Ascending aorta (tissue), 2 donors: ENCODE measurements around the gene SPHK2. TPM values are rescaled to one million over a fixed set of nuclear protein-coding genes. Genes with fewer than 3 reads are reported as not detected.
"Not testable (repeated sequence)": the region's sequence is repeated elsewhere in the genome, so short reads cannot be mapped to it uniquely, and the experiment has no call there.

Experiments used
- DNase-seq, 2 donors: peaks; one replicate each; pipeline ENCODE4 v3.0.0-alpha.2; 2019; ENCODE audit warnings: low spot score in 2 of 2
- H3K27ac ChIP-seq, 2 donors: fragments of 200-600 bp; sonication (generic); one replicate each; pipeline ENCODE4 v1.5.1; 2016 to 2017; ENCODE audit warnings: mild to moderate bottlenecking in 1 of 2
- H3K27me3 ChIP-seq: fragments of 200-600 bp; sonication (generic); one replicate; pipeline ENCODE4 v1.5.1; 2017
- H3K36me3 ChIP-seq, 2 donors: fragments of 200-600 bp; sonication (generic); one replicate each; pipeline ENCODE4 v1.5.1; 2016
- H3K4me1 ChIP-seq, 2 donors: fragments of 200-600 bp; sonication (generic); one replicate each; pipeline ENCODE4 v1.5.1; 2016 to 2017; ENCODE audit warnings: mild to moderate bottlenecking in 1 of 2
- H3K4me3 ChIP-seq, 2 donors: fragments of 200-600 bp; sonication (generic); one replicate each; pipeline ENCODE4 v1.5.1; 2016 to 2017; ENCODE audit warnings: mild to moderate bottlenecking in 1 of 2
- H3K9me3 ChIP-seq, 2 donors: fragments of 200-600 bp; sonication (generic); one replicate each; pipeline ENCODE4 v1.5.1; 2016
- intact Hi-C: fragments of 100-400 bp; cut with DNase I; formaldehyde crosslinking; loops from one replicate; pipeline ENCODE4 v1.15.1; 2023
- total RNA-seq: library from RNA; depleted of rRNA; stranded (reverse); fragments of >200 nt; gene quantifications from one replicate; pipeline ENCODE4 v1.1.0, GENCODE V29; 2016
- TF ChIP-seq, protein P1 (sequence below), 3 experiments: fragments of 200-600 bp in 2 of 3; fragments of 450-650 bp in 1 of 3; sonication (generic) in 2 of 3; IDR thresholded peaks; one replicate each; pipeline ENCODE4 v1.5.1; 2016 to 2019; ENCODE audit warnings: antibody characterized with exemption in 3 of 3, mild to moderate bottlenecking in 1 of 3, moderate library complexity in 1 of 3

SPHK2 gene
- total RNA-seq, 1 donor from 2014 or later = 35.3 TPM

- intact Hi-C loops = no loop called here
- Histone ChIP-seq H3K4me1 (no peaks in the 10 kb centered on the region), H3K4me3 (no peak overlapping the region), H3K36me3 (no peaks in the 10 kb centered on the region), H3K27ac (no peak overlapping the region), H3K27me3 (no peaks in the 10 kb centered on the region), H3K9me3 (no peaks in the 10 kb centered on the region)
- no peak for DNase-seq
- TF ChIP-seq, protein P1, sequence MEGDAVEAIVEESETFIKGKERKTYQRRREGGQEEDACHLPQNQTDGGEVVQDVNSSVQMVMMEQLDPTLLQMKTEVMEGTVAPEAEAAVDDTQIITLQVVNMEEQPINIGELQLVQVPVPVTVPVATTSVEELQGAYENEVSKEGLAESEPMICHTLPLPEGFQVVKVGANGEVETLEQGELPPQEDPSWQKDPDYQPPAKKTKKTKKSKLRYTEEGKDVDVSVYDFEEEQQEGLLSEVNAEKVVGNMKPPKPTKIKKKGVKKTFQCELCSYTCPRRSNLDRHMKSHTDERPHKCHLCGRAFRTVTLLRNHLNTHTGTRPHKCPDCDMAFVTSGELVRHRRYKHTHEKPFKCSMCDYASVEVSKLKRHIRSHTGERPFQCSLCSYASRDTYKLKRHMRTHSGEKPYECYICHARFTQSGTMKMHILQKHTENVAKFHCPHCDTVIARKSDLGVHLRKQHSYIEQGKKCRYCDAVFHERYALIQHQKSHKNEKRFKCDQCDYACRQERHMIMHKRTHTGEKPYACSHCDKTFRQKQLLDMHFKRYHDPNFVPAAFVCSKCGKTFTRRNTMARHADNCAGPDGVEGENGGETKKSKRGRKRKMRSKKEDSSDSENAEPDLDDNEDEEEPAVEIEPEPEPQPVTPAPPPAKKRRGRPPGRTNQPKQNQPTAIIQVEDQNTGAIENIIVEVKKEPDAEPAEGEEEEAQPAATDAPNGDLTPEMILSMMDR (IDR thresholded peaks at IDR 0.05) = no peak
Observed at GRCh38 chr19:48575931-48576622, 43.2 kb upstream of the SPHK2 start.

GRCh38 chr19:48577908-48578307 is 41.4 kb upstream of the SPHK2 start:
- H3K9me3 ChIP-seq, intact Hi-C loops, H3K36me3 ChIP-seq, H3K4me3 ChIP-seq, H3K27me3 ChIP-seq, H3K27ac ChIP-seq, DNase-seq, H3K4me1 ChIP-seq: not testable (repeated sequence)

DNA sequence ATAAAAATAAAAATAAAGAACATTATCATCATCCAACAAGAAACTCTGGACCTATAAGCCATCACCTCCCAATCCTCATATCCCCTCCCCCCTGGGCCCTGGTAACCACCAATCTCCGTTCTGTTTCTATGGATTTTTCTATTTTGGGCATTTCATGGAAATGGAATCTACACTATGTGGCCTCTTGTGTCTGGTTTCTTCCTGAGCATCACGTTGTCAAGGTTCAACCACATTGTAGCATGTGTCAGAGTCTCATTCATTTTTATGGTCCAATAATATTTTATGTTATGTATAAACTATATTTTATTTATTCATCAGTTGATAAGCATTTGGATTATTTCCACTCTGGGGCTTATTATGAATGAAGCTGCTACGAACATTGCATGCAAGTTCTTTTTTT is 40.4 kb upstream of the SPHK2 start:
- intact Hi-C loops = no loop called here
- H3K36me3 ChIP-seq = no peaks in the 10 kb centered on the region
- TF ChIP-seq, protein P1 (IDR thresholded peaks at IDR 0.05) = no peak
- no peak for DNase-seq
- no peak overlapping the region for H3K4me3 ChIP-seq
- no peaks in the 10 kb centered on the region for H3K27me3 ChIP-seq
- H3K9me3 ChIP-seq = no peaks in the 10 kb centered on the region
- H3K27ac ChIP-seq = no peak overlapping the region
- H3K4me1 ChIP-seq = peaks cover 0 to 1% of the 10 kb centered on the region in 2 donors

DNA sequence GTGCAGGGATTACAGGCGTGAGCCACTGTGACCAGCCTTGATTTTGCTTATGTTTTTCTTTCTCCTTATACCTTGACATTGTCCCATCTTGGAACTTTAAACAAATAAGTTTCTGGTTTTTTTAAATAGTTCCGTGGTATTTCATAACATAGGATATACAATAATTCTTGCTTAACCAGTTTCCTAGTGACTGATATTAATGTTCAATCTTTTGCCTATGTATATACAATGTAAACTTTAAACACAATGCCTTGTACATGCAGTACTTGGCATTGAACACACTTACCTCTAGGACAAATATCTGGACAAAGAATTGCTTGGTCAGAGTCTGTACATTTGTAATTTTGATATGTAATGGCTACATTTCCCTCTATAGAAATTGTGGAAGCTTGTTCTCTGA is 37.1 kb upstream of the SPHK2 start:
- Histone ChIP-seq H3K4me3 (no peak overlapping the region), H3K27me3 (no peaks in the 10 kb centered on the region), H3K36me3 (no peaks in the 10 kb centered on the region), H3K27ac (no peak overlapping the region), H3K4me1 (peaks cover 0 to 3% of the 10 kb centered on the region in 2 donors), H3K9me3 (no peaks in the 10 kb centered on the region)
- no peak for DNase-seq
- TF ChIP-seq, protein P1 (IDR thresholded peaks at IDR 0.05) = no peak
- intact Hi-C loops = loop anchor here (5.0 kb wide), 2 partner anchors 75 to 135 kb away; partner anchors contain the start of gene GRWD1

DNA sequence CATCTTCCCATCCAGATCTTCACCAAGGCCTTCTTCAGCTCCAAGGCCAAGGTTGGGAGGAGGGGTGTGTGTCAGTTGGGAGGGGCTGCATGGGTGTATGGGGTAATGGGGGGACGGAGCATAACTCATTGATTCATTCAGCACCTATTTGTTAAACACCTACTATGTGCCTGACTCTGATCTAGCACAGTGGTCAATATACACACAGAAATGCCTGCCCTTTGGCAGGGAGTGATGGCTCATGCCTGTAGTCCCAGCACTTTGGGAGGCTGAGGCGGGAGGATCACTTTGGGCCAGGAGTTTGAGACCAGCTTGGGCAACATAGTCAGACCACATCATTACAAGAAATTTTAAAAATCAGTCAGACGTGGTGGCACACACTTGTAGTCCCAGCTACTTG is 31.9 kb upstream of the SPHK2 start:
- H3K4me3 ChIP-seq = no peak overlapping the region
- H3K27me3 ChIP-seq = no peaks in the 10 kb centered on the region
- TF ChIP-seq, protein P1 (IDR thresholded peaks at IDR 0.05) = no peak
- intact Hi-C loops = no loop called here
- no peak for DNase-seq
- H3K4me1 ChIP-seq = peaks cover 0 to 8% of the 10 kb centered on the region in 2 donors
- no peaks in the 10 kb centered on the region for H3K9me3 ChIP-seq
- no peak overlapping the region for H3K27ac ChIP-seq
- no peaks in the 10 kb centered on the region for H3K36me3 ChIP-seq

- Histone ChIP-seq H3K4me1 (peaks cover 0 to 7% of the 10 kb centered on the region in 2 donors), H3K27ac (no peak overlapping the region), H3K27me3 (no peaks in the 10 kb centered on the region), H3K4me3 (peak overlapping the region; percentile 43 to 51), H3K36me3 (no peaks in the 10 kb centered on the region), H3K9me3 (no peaks in the 10 kb centered on the region)
- TF ChIP-seq, protein P1 (IDR thresholded peaks at IDR 0.05) = peak; percentile 89 to 95 (median 94)
- intact Hi-C loops = loop anchor here (2.0 kb wide), 1 partner anchor 30 kb away; the partner anchor contains the start of genes RPL18 and SPHK2
- peak; percentile 40 to 92 for DNase-seq
Observed at GRCh38 chr19:48588670-48589401, 30.5 kb upstream of the SPHK2 start.
